GM19043 (cell line): Measurements from ENCODE around the gene SCN8A.
"Not testable (repeated sequence)": the region's sequence is repeated elsewhere in the genome, so short reads cannot be mapped to it uniquely, and the experiment has no call there.

Source experiments
- ATAC-seq: cut with Tn5 transposase; IDR thresholded peaks from one replicate; pipeline ENCODE4 v1.9.1; 2021; ENCODE audit warnings: low read depth; ENCODE audit not compliant: unreplicated experiment

SCN8A gene

GRCh38 chr12:51591016-51591901 is at the start of gene SCN8A:
TSS of gene SCN8A (plus strand) at chr12:51591233. CDS start at chr12:51662818, 71,585 bp downstream.
- ATAC-seq, result peak; percentile 15

DNA sequence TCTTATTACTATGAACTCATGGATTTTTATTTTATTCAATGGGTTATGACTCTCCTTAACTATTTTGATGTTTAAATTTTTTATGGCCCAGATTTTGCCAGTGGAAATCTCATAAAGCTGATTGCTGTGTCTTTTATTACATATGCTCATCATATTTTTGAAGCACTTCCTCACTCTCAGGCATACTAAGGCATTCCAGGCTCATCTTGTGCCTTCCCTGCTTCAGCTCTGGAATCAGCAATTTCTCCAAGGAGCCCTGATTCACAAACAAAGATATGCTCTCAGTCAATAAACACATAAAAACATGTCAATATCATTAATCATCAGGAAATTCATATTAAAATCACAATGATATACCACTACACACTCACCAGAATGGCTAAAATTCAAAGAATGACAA is 44.9 kb upstream of the SCN8A start:
- no peak for ATAC-seq

- ATAC-seq, result no peak
These were observed 43.4 kb upstream of the SCN8A start for GRCh38 chr12:51547606-51548005.

DNA sequence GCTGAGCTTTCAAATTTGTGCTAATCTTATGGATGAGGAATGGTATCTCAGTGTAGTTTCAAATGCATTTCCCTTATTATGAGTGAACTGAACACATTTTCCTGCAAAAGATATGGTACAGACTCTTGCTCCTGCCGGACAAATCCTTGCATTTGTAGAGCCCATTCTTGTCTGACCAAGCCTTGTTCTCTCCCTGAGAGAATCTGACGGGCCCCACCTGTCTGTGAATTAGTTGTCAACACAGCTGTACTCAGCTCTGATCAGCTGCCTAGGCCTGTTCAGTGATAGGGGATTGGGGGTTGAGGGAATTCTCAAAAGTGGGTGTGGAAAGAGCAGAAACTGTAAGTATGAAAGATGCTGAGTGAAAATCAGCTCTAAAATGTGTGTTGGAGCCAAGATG is 42.8 kb upstream of the SCN8A start:
- ATAC-seq, result no peak

DNA sequence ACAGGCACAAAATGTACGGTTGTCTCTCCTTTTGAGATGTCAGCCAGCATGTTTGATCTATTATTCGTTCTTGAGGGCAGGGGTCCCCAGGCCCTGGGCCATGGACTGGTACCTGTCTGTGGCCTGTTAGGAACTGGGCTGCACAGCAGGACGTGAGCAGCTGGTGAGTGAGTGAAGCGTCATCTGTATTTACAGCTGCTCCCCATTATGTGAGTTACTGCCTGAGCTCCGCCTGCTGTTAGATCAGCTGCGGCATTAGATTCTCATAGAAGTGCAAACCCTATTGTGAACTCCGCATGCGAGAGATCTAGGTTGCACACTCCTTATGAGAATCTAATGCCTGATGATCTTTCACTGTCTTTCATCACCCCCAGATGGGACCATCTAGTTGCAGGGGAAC is 41.4 kb upstream of the SCN8A start:
- no peak for ATAC-seq

DNA sequence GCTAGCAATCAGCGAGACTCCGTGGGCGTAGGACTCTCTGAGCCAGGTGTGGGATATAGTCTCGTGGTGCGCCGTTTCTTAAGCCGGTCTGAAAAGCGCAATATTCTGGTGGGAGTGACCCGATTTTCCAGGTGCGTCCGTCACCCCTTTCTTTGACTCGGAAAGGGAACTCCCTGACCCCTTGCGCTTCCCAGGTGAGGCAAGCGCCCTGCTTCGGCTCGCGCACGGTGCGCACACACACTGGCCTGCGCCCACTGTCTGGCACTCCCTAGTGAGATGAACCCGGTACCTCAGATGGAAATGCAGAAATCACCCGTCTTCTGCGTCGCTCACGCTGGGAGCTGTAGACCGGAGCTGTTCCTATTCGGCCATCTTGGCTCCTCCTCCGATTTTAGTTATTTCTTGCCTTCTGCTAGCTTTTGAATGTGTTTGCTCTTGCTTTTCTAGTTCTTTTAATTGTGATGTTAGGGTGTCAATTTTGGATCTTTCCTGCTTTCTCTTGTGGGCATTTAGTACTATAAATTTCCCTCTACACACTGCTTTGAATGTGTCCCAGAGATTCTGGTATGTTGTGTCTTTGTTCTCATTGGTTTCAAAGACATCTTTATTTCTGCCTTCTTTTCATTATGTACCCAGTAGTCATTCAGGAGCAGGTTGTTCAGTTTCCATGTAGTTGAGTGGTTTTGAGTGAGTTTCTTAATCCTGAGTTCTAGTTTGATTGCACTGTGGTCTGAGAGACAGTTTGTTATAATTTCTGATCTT is 22.6 kb upstream of the SCN8A start:
- not testable (repeated sequence) for ATAC-seq

- ATAC-seq, result no peak
These were observed 11.6 kb upstream of the SCN8A start for GRCh38 chr12:51579321-51579850.

- ATAC-seq, result no peak
These were observed 2.0 kb upstream of the SCN8A start for GRCh38 chr12:51589060-51589459.

GRCh38 chr12:51589557-51590176 is 1.4 kb upstream of the SCN8A start:
- ATAC-seq, result no peak

- ATAC-seq, result peak; percentile 85
These were observed 552 bp upstream of the SCN8A start for GRCh38 chr12:51590347-51591015.

DNA sequence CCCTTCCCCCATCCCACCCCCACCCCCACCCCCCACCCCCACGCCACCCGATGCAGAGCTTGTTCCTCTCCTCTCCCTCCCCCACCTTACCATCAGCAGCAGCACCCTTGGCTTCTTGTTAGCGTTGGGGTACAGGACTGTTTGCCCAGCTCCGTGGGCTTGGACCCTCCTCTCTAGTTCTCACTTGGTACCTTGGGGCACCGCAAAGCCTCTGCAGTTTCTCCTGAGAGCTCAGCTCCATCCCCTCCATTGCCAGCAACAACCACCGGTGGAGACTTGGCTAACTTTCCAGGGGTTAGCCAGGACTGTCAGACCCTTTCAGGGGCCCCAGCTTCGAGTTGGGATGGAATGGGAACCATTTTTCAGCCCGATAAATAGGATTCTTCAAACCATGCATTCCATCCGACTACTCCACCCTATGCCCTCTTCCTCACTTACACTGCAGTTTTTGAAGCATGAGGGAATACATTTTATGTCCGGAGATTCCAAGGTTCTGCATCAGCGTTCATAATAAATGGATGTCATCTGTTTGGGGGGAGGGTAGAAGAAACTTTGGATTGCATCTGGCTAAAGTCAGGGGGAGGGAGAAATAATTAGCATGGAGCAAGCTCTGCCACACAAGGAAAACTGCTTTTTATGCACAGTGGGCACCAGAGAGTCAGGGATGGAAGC is 1.1 kb downstream of the SCN8A start:
- no peak for ATAC-seq

GRCh38 chr12:51593021-51593420 is 2.0 kb downstream of the SCN8A start:
- ATAC-seq, result no peak

- no peak for ATAC-seq
These were observed 2.5 kb downstream of the SCN8A start for GRCh38 chr12:51593539-51593938.

DNA sequence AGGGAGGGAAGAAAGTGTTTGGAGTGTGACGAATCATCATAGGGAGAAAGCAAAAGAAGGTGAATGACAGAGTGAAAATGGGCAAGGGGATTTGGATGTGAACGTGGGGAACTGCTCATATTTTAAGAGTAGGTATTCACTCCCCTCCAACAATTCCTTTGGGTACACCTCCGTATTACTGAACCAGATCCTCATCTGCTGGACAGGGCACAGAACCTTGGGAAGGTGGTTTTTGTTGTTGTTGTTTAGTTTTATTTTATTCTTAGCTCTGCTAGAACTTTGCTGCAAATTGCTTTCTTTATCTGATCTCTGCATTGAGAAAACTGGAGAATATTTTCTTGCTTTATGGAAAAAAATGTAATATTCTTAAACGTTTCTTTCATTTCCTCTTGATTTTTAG is 7.1 kb downstream of the SCN8A start:
- no peak for ATAC-seq

DNA sequence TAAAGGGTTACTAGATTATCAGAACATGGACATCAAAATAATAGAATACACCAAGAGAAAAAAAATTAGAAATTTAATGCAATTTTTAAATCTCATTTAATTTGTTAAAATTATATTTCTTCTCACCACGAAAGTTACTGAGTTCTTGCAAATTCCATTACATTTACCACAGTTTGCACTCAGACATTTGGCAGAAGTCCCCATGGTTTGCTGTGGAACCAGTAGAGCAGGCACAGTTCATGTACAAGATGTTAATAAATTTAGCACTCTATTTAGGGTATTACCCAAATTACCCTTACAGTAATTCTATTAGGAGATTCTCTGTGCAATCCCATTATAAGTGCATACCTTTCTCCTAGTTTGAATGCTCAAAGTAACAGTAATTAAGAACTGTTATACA is 9.7 kb downstream of the SCN8A start:
- no peak for ATAC-seq

GRCh38 chr12:51601241-51601640 is 10.2 kb downstream of the SCN8A start:
- no peak for ATAC-seq

GRCh38 chr12:51605896-51606295 is 14.9 kb downstream of the SCN8A start:
- ATAC-seq, result not testable (repeated sequence)

GRCh38 chr12:51607197-51607596 is 16.2 kb downstream of the SCN8A start:
- ATAC-seq, result not testable (repeated sequence)

- no peak for ATAC-seq
These were observed 29.4 kb downstream of the SCN8A start for GRCh38 chr12:51620448-51620847.
